Stimulated activated CD4-positive, alpha-beta T cell treated with anti-CD3 and anti-CD28 coated beads, Interleukin-12 subunit alpha, Interleukin-12 subunit beta, amount 100 ng/mL, for 24 hours (primary cell): Measurements from ENCODE around the gene ULK4.
"Not testable (repeated sequence)": the region's sequence is repeated elsewhere in the genome, so short reads cannot be mapped to it uniquely, and the experiment has no call there.

Experiments
- DNase-seq, 2 experiments: peaks; one replicate each; pipeline ENCODE4 v3.0.0-alpha.2; 2020; ENCODE audit warnings: low read depth in 2 of 2

Gene ULK4

DNA sequence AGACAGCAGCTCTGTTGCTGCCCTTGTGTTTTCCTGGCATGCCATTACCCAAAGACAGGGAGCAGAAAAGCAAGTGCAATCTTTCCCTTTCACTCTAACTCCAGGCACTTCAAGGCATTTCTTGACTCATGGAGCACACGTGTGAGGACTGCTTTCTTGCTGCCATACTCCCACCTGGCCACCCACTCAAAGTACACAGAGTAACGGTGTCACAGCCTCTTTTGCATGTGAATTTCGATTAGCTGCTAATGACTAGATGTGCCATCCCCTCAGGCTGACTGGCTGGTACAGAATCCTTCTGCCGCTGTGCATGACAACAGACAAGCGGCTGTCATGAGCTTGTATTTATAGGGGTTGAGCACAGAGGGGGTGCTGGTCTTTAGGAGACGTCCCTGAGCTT, 382.0 kb downstream of the ULK4 start:
- DNase-seq: no peak

DNA sequence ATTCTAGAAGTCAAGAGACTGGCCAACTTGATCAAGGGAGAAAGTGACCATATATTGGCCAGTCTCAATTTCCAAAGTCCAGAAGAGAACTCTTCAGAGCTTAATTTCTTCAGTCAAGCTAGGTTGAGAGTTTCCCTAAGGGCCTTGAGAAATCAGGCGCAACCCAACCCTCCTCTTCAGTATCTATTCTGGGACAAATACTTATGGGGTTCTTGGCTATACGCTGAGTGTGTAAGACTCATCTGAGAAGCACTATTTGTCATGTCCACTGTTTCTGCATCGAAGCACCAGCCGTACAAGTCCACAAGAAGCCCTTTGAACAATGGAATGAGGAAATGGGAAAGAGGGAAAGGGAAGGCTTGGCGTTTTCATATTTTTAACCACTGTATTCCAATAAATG, 383.1 kb downstream of the ULK4 start:
- no peak for DNase-seq

DNA sequence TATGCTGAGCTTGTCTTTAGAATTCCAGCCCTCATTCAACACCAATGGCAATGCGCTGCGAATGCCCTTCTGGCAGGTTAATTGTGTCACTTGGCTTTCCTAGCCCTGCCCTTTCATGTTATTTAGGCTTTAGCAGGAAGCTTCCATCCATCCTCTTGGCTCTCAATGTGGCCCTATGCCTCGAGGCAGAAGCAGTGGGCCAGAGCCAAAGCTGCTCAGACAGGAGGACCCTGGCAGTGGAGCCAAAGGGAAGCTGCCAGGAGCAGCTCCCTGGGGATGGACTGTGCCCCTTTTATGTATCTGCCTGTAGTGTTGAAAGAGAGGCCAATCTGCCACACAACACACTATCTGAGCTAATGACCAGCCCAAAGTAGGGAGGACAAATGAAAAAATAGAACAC, 386.2 kb downstream of the ULK4 start:
- DNase-seq: no peak

DNA sequence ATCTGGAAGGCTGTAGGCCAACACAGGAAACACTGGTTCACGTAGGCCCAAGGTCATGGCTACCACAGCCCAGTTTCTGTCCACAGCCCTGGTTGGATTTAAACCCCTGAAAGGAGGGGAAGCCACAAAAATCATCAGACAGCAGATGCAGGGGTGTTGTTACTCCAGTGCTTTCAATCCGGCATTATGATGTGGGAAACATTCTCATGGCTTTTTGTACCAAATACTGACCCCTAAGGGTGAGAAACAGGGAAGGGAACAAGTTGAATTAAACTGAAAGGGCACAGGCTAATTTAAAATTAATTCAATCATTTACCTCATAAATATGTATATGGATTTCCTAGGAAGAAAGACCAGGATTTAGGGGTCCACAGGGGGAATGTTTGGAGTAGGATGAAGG, 387.0 kb downstream of the ULK4 start:
- DNase-seq: no peak

DNA sequence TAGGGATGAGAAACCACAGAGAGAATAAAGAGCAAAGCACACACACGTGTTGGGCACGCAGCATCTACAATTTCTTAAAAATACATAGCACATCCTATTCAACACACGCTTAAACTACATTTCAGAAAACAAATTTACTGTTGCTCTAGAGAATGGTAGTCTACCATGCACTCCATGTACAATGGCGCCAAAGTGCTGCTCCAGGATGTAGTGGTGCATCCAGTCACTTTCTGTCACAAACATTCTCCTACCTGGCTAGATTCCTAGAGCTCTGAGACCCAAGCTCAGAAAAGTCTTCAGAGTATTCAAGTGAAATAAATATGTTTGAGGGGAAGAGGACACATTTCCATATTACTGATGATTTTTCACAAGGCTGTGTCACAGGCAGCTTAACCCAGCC, 388.3 kb downstream of the ULK4 start:
- no peak for DNase-seq

DNA sequence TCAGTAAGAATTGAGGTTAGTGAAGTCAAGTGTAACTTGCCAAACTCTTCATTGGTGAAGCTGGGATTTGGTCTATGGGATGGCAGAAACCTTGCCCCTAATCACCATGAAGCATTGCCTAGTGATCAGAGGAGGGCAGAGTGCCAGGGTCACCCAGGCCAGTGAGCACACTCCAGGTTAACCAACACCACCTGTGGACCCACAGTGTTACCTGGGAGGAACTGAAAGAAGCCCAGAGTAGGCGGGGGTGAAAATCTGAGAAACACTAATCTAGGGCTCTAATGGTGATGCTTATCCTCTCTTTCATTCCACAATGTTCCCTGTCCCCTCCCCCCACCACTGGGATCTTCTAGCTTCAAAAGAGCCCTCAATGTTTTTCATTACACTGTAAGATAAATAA, 389.8 kb downstream of the ULK4 start:
- no peak for DNase-seq

DNA sequence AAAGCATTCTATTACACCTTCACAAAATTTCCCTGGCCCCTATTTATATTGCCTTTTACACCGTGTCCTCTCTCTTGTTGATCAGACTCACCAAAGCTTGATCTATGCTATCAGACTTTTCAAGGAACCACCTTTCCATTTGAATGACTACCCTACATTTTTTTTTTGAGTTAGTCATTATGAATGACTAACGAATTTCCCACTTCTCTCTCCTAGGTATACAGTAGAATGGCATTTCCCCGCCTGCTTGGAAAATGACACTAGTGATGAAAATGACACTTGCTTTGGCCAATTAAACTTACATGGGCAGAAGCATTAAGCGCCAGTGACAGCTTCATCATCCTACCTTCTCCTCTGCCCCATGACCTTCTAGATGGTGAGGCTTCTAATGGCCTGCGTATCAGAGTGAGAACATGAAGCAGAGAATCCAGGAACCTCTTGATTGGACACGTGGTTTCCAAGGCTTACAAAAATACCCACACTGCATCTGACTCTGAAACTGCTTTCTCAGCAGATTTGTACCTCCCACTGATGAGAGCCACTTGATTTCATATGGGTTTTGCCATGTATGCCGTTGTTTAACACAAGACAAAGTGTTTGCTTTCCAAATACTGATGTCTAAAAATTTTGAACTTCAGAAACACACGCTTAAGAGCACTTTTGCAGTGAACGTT, 392.1 kb downstream of the ULK4 start:
- no peak for DNase-seq

DNA sequence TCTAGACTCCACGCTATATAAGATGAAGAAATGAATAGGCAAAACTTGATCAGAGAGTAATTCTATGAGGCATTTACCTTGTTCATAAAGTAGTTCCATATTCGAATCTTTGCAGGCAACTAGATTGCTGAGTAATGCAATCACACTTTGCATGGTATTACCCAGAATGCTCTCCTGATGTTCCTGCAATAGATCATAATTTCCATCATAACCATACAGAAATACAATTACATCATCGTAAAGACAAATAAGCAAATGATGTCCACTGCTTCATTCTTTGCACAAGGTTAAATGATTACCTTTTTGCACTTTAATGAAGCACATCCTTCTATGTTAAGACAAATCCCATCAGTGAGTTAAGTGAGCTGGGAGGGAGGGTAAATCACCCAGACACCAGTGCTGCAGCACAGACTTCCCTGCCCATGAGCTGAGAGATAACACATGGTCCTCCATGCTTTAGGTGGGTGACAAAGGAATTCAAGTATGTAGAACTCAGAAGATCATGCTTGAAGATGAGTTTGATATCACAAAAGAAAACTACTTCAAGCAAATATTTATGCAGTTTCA, 395.9 kb downstream of the ULK4 start:
- no peak for DNase-seq

DNA sequence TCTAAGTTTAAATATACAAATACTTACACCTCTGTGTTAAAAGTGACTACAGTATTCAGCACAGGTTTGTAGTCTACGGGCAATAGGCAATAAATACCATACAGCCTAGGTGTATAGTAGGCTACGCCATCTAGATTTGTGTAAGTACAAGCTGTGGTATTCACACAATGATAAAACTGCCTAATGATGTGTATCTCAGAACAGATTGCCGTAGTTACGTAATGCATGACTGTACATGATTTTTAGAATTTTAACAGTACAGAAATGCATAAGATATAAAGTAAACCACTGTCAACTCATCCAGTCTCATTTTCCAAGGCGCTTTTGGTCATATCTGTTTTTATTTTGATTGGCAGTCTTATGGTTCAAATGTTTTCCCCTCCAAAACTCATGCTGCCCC, 396.9 kb downstream of the ULK4 start:
- DNase-seq: no peak

DNA sequence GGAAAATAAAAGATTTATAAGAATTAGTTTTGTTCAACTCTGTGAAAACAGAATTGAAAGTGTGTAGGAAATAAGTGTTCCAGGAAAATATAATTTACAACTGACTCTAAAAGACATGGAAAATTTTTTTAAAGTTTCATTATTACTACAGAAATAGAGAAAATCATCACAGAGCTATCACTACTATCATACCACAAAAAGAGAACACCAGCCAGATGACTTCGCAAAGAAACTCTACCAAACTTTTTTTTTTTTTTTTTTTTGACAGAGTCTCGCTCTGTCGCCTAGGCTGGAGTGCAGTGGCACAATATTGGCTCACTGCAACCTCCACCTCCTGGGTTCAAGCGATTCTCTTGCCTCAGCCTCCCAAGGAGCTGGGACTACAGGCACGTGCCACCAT, 405.7 kb downstream of the ULK4 start:
- DNase-seq: not testable (repeated sequence)

DNA sequence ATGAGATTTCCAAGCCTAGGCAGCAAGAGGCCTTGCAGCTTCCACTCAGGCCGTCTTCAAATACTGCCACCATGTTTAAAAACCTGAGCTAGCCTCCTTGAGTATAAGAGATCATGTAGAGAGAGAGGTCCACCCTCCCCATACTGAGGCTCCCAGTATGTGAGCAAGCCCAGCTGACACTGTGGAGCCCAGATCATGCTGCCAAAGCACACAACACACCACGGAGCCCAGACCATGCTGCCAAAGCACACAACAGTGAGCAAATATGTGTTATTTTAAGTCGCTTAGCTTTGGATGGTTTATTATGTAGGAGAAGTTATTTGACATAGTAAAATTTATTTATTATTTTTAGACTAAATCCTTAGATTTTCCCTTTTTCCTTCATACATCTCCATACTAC, 428.9 kb downstream of the ULK4 start:
- DNase-seq: no peak

DNA sequence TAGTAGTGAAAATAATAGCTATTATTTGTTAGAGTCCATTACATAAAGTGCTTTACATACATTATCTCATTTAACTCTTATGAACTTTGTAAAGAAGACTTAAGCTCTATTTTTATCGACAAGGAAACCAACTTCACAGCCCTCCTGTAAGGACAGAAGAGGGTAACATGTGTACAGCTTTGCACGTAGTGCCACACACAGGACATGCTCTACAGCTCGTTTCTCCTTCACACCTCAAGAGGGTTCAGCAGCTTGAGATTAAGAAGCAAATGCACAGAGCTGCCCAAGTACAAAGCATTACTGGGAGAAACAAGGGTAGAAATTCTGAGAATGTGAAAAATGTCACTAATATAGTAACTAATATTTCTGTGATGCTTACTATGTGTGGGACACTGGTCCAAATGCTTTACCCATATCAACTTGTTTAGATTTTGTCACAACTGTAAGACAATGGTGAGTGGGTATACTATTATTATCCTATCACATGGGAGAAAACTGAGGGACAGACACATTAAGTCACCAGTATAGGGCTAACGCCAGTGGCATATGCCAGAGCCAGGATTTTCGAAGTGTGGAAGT, 434.8 kb downstream of the ULK4 start:
- no peak for DNase-seq

DNA sequence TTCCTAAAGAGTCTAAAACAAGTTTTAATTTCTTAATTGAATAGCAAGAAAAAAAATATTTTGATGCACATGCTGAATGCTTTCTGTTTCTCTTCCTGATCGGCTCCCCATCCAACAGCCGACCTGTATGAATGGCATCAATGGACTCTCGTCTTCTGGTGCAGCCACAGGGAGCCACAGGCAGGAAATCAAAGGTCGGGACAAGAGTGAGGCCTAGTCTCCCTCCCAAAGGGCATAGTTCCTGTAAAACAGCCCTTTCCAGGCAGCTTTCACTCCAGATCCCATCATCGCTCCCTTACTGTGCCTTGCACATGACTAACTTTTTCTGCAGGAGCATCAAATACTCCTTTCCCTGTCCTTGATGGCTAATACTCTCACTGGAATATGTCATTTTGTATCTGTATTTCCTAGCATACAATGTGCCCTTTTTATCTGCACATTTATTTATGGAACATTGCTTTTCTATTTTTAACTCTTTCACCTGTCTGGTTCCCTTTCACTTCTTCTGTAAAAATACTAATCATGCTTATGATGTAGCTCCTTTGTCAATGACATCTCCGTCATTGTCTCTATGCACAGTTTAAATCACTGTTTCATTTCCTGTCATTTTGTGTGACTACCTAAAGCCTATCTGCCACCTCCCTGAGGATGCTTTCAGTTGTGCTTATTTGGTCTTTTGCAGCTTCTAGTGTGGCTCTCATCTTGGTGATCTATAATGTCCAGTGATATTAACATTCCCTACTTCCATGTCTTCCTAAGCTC, 436.4 kb downstream of the ULK4 start:
- no peak for DNase-seq

DNA sequence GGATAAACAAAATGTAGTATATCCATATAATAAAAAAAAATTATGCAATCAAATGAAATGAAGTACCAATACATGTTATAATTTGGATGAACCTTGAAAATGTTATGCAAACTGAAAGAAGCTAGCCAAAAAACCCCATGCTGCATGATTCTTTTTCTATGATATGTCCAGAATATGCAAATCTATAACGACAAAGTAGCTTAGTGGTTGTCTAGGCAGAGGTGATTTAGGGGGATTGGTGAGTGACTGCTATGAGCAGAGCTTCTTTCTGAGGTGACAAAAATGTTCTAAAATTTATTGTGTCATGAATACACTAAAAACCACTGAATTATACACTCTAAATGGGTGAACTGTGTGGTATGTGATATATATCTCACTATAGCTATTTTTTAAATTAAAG, 438.0 kb downstream of the ULK4 start:
- no peak for DNase-seq

DNA sequence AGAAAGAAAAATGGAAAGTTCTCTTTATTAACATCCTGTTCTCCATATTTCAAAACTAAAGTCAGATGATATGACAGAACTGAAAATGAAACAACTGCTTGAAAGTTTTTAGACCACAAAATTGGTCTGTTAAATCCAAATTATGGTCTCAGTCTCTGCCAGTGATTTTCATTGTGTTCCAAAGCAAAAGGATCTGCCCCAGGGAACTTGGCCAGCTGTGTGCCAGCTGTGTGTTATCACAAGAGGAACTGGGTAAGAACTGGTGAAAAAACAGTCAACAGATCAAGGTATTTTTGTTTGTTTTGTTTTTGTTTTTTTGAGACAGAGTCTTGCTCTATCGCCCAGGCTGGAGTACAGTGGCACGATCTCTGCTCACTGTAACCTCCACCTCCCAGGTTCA, 439.3 kb downstream of the ULK4 start:
- no peak for DNase-seq

DNA sequence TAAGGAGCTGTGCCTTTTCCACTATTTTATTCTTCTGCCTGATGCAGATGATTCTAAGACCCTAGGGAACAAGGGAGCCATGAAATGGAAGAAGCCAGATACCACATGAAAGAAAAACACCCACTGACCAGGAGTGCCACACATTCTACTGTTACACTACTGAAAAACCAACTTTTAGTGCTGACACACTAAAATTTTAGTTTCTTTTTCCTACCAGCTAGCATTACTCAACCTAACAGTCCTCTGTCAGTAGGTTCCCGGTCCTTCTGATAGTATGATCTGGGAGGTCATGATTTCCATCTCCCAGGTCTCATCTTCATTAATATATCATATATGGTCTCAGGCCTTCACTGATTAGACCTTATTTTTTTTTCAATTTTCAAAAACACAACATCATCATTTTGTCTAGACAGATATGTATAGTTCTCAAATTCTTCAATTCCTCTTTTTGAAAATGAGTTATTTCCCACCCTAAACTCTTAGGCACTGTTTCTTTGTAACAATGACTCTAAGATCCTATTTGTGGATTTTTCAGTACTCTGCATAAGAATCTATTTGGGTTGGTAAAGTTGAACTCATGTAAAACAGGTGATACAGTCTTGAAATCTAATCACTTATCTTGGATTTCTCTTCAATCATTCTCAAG, 440.8 kb downstream of the ULK4 start:
- DNase-seq: no peak

DNA sequence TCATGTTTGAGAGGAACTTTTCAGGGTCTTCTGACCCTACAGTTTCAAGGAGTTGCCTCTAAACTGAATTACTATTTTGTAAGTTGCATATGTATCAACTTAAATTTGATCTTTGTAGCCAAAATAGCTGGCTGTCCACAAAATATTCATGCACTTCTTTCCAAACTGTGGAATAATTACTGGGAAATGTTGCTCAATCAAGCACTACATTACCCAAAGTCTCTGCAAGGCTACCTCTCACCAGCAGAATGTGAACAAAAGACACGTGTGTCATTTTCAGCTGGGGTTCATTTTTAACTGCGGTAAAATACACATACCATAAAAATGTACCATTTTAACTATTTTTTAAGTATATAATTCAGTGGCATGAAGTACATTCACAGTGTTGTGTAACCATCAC, 442.2 kb downstream of the ULK4 start:
- DNase-seq: no peak

DNA sequence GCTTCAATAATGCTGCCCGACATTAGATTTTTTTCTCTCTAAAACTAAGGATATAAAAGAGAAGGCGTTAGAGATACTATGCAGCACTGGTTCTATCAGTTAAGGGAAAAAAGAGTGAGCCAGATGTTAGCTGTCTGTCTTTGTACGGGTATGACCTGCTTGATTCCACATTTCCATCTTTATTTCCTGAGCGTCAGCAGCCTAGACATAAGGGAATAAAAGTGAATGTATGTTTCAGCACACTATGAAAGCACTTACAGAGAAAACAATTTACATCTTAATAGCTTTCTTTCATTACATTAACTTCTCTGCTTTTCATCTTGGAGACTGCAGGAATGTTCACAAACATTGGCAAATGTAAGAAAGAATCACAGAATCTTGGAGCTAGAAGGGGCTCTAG, 443.3 kb downstream of the ULK4 start:
- DNase-seq: no peak

DNA sequence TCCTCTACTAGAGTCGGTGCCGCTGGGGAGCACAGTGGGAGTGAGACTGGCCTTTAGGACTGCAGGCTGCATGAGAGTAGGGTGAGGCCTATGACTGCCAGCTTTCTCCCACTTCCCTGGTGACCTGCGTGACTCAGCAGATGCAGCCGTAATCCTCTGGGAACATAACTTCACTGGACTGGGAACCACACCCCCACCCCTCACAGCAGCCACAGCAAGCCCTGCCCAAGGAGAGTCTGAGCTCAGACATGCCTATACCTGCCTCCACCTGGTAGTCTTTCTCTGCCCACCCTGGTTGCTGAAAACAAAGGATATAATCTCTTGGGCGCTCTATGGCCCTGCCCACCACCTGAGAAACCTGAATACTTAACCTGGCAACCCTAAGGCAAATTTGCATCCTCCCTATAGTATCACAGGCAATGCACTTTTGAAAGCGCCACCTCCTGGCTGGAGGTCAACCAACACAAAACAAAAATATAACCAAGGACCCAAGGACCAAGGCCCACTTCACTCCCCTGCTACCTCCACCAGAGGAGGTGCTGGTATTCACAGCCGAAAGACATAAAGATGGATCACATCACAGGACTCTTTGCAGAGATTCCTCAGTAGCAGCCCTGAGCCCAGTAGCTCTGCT, 453.7 kb downstream of the ULK4 start:
- no peak for DNase-seq

DNA sequence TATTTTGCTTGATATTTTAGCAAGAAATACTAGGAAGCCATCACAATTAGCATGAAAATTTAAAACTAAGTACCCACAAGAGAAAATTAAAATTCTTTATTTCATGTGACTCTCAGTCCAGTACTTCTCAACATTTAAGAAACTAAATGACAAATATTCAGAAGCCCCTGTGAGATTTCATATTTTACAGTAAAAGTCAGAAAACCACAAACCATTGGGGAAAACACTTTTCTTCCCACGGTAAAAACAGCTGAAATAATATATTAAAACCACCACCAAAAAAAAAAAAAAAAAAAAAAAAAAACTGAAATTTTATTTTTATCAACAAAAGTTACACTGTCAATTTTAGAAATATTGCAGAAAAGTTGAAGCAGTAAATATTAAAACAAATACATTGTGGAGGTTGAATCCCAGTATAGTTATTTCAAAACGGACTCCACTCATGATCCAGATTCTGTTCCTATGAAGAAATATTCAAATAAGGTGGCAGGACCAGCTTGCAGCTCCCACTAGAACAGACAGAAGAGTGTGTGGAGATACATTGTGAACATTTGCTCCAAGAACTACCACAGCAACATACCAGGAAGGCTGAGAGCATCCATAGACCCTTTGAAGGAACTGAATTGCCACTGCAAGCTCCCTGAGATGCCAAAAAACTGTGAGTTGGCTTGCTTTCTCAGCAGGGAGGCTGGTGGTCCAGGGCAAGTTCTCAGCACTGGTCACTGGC, 454.4 kb downstream of the ULK4 start:
- no peak for DNase-seq

DNA sequence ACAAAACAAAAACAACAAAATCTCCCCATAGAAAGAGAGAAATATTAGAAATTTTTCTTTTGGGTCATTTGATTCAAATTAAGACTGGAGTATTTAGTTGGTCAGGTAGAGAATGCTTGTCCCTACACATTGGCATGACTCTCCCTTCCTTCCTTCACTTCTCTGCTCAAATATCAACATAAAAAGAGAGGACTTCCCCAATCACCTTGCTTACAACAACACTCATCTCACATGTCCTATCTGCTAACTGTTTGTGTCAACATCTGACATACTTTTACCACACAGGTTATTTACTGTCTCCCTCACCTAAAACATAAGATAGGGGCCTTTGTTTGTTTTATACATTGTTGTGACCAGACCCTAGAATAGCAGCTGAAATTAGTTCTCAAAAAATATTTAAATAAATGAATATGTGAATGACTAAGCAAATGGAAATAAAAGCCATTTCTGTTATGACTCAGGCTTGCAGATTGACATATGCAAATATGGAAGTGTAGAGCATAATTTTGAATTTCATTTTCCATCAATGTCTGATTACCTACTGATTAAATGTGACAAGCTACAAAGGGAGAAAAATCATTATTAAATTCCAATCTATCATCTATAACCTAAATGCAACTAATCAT, 457.8 kb downstream of the ULK4 start:
- no peak for DNase-seq
